Activated T-cell treated with anti-CD3 and anti-CD28 coated beads, Interleukin-2, amount 50 U/mL, for 72 hours (primary cell): Measurements from ENCODE around the gene SLC16A6. TPM values are rescaled to one million over a fixed set of nuclear protein-coding genes. Genes with fewer than 3 reads are reported as not detected.

ENCODE experiments used
- ATAC-seq, 2 donors: fragments of 150-1000 bp; cut with Tn5 transposase; replicated peaks in 1 of 2; 2 replicates each; pipeline ENCODE4 v1.10.0; 2021; ENCODE audit warnings: moderate library complexity in 2 of 2, mild to moderate bottlenecking in 1 of 2
- DNase-seq, 2 donors: peaks; one replicate each; pipeline ENCODE4 v3.0.0; 2021 to 2022; ENCODE audit warnings: mixed read lengths in 1 of 2
- H3K27ac Mint-ChIP-seq: one replicate; pipeline ENCODE4 v1.8.0; 2022; ENCODE audit warnings: mild to moderate bottlenecking, moderate library complexity, mixed read lengths
- H3K27me3 Mint-ChIP-seq: one replicate; pipeline ENCODE4 v1.8.0; 2022; ENCODE audit warnings: low read depth, mixed read lengths
- H3K36me3 Mint-ChIP-seq, 2 donors: one replicate each; pipeline ENCODE4 v1.8.0; 2022; ENCODE audit warnings: mixed read lengths in 2 of 2, mild to moderate bottlenecking in 1 of 2; ENCODE audit not compliant: insufficient read depth in 2 of 2
- H3K4me1 Mint-ChIP-seq: one replicate; pipeline ENCODE4 v1.8.0; 2022; ENCODE audit warnings: low read depth, mixed read lengths
- H3K4me3 Mint-ChIP-seq, 2 donors: one replicate each; pipeline ENCODE4 v1.8.0; 2022; ENCODE audit warnings: mild to moderate bottlenecking in 2 of 2, mixed read lengths in 2 of 2, moderate library complexity in 2 of 2
- H3K9me3 Mint-ChIP-seq, 2 donors: one replicate each; pipeline ENCODE4 v1.8.0; 2022; ENCODE audit warnings: mixed read lengths in 2 of 2
- total RNA-seq, 2 donors: library from RNA; stranded (reverse); gene quantifications; one replicate each; pipeline ENCODE4 v1.2.3, GENCODE V29; 2022

The SLC16A6 gene
- total RNA-seq, 2 donors from 2014 or later, result 5.9 to 8.7 TPM

DNA sequence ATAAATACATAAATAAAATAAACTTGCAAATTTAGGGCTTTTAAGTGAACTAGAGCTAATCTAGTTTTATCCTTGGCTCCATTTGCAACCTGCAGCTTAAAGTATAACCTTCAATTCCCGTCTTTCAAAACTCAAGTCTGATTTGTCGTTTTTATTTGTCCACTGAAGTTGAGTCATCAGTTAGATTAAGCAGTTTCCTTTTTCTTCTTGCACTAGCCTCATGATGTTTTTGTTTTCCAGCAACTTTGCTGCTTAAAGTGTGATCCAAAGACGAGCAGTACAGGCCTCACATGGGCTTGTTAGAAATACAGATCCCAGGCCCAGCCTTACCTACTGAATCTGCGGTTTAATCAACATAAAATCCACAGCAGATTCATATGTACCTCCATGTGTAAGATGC, 14.2 kb upstream of the SLC16A6 start:
- Mint-ChIP-seq H3K9me3 (no peaks in the 10 kb centered on the region), H3K4me1 (peaks cover 4% of the 10 kb centered on the region), H3K4me3 (no peak overlapping the region), H3K36me3 (peaks cover 2 to 3% of the 10 kb centered on the region in 2 donors), H3K27ac (no peak overlapping the region), H3K27me3 (no peaks in the 10 kb centered on the region)
- DNase-seq (no peak), ATAC-seq (no peak)

DNA sequence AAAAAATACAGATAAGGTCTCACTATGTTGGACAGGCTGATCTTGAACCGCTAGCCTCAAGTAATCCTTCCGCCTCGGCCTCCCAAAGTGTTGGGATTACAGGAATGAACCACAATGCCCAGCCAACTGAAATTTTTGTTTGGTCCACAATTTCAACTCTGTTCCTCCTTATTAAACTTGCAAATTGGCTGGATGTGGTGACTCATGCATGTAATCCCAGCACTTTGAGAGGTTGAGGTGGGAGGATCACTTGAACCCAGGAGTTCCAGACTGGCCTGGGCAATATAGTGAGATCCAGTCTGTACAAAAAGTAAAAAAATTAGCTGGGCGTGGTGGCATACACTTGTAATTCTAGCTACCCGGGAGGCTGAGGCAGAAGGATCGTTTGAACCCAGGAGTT, 13.8 kb upstream of the SLC16A6 start:
- DNase-seq (no peak), ATAC-seq (no peak)
- Mint-ChIP-seq H3K27me3 (no peaks in the 10 kb centered on the region), H3K9me3 (no peaks in the 10 kb centered on the region), H3K36me3 (peaks cover 2 to 3% of the 10 kb centered on the region in 2 donors), H3K4me1 (no peaks in the 10 kb centered on the region), H3K27ac (no peak overlapping the region), H3K4me3 (no peak overlapping the region)

DNA sequence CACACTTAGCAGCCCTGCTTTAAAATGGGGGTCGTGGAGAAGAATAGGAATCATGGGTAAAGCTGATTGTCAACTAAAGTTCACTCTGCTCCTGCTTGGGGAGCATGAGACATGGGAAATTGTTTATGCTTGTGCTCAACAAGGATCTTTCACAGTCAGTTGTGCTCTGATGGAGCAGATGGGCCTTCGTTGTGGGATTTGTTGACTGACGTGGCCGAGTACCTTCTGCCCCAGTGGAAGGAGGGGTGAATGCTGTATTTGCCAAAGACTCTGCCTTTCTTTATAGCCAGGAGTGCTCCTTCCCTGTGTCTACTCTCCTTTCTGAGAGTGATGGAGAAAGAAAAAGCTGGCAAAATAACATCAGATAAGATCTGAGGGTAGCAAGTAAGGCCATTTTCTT, 11.7 kb upstream of the SLC16A6 start:
- no peak overlapping the region for H3K27ac Mint-ChIP-seq
- H3K27me3 Mint-ChIP-seq, result no peaks in the 10 kb centered on the region
- peaks cover 4% of the 10 kb centered on the region for H3K4me1 Mint-ChIP-seq

DNA sequence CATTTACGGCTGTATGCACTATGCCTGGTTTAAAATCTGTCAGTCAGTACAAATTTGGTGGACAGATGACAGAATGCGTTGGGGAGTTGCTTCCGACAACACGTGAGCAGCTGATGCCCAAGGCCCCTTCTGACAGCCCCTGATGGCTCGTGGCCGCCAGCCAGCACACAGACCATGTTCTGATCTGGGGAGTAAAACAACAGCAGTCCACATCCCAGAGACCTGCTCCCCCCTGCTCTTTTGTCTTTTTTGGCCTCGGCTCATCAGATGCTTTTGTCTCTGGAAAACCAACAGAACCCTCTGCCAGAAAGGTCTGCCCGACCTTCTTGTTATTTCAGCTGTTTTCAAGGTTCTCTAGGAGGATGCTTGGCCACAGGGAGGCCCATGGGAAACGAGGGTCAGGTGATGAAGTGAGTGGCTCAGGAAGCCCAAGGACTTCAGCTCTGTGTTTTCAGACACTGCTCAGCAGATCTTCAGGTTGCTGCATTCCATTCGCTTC, 11.2 kb upstream of the SLC16A6 start:
- no peak for DNase-seq
- Mint-ChIP-seq H3K4me1 (peaks cover 10% of the 10 kb centered on the region), H3K27ac (no peak overlapping the region), H3K36me3 (no peaks in the 10 kb centered on the region), H3K27me3 (no peaks in the 10 kb centered on the region), H3K4me3 (no peak overlapping the region), H3K9me3 (no peaks in the 10 kb centered on the region)
- no peak for ATAC-seq

More for the DNA sequence above, 11.7 kb upstream of the SLC16A6 start:
- H3K4me3 Mint-ChIP-seq, result no peak overlapping the region
- H3K9me3 Mint-ChIP-seq, result no peaks in the 10 kb centered on the region
- ATAC-seq, result no peak
- H3K36me3 Mint-ChIP-seq, result no peaks in the 10 kb centered on the region
- no peak for DNase-seq

DNA sequence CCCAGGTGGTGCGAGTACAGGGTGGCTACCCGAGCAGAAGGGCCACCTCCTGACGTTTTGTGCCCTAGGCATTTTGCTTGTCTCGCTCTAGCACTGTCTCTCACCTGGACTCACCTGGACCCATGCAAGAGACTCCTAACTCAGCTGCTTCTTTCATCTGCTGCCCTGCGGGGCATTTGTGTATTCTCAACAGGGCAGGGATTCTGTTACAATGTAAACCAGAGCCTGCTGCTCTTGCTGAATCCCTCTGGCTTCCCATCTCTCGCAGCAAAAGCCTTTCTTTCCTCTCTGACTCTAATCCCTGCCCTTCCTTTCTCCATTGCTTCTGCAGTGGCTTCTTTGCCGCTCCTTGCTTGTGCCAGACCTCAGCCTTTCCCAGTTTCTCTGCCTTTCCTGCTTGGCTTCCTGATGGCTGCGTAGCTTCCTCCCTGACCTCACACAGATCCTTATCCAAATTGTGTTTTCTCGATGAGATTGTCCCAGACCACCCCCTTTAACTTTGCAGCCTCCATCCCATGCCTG, 10.6 kb upstream of the SLC16A6 start:
- no peak overlapping the region for H3K27ac Mint-ChIP-seq
- H3K9me3 Mint-ChIP-seq, result no peaks in the 10 kb centered on the region
- peaks cover 16% of the 10 kb centered on the region for H3K4me1 Mint-ChIP-seq
- H3K27me3 Mint-ChIP-seq, result no peaks in the 10 kb centered on the region
- ATAC-seq (no peak), DNase-seq (no peak)
- H3K36me3 Mint-ChIP-seq, result no peaks in the 10 kb centered on the region
- no peak overlapping the region for H3K4me3 Mint-ChIP-seq

DNA sequence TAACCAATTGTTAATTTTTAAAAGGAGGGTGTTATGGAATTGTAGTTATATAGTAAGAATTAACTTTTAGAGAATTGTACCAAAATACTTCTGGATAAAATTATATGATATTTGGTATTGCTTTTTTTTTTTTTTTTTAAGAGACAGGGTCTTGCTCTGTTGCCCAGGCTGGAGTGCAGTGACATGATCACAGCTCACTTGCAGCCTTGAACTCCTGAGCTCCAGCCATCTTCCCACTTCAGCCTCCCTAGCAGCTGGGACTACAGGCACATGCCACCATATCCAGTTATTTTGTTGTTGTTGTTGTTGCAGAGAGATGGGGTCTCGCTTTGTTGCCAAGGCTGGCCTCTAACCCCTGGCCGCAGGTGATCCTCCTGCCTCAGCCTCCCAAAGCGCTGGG, 8.9 kb upstream of the SLC16A6 start:
- Mint-ChIP-seq H3K27ac (no peak overlapping the region), H3K9me3 (no peaks in the 10 kb centered on the region)

DNA sequence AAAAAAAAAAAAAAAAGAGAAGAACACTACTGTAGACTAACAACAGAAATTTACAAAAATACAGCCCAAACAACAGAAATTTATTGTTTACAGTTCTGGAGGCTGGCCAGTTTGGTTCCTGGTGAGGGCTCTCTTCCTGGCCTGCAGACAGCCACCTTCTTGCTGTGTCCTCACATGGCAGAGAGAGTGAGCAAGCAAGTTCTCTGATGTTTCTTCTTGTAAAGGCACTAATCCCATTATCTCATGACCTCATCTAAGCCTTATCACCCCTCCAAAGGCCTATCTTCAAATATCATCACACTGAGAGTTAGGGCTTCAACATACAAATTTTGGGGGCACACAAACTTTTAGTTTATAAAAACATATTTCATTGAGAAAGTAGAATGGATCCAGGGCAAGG, 7.7 kb upstream of the SLC16A6 start:
- DNase-seq, result no peak
- Mint-ChIP-seq H3K36me3 (no peaks in the 10 kb centered on the region), H3K27ac (no peak overlapping the region), H3K9me3 (no peaks in the 10 kb centered on the region), H3K27me3 (no peaks in the 10 kb centered on the region), H3K4me1 (peaks cover 40% of the 10 kb centered on the region), H3K4me3 (no peak overlapping the region)
- no peak for ATAC-seq

More for the DNA sequence above, 8.9 kb upstream of the SLC16A6 start:
- Mint-ChIP-seq H3K36me3 (no peaks in the 10 kb centered on the region), H3K4me3 (no peak overlapping the region), H3K27me3 (no peaks in the 10 kb centered on the region), H3K4me1 (peaks cover 29% of the 10 kb centered on the region)
- DNase-seq (no peak), ATAC-seq (no peak)

DNA sequence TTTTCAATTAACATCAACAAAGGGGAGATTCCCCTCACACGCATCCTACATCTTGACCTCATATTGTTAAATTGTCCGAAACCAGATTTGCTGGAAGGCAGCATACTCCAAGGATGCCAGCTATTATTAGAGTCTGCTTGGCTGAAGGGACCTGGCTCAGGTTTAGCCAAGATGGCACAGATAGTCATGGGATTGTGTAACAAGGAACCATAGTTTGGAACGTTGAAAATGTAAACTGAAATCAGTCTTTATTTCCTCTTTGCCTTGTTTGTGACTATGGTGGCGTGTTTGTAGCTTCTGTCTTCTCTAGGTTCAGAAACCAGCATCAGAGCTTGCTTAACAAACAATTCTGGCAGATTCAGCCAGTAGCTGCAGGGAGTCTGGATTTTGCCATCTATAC, 6.3 kb upstream of the SLC16A6 start:
- Mint-ChIP-seq H3K27me3 (no peaks in the 10 kb centered on the region), H3K36me3 (no peaks in the 10 kb centered on the region), H3K4me3 (peak overlapping the region; percentile 66 to 74), H3K4me1 (peaks cover 52% of the 10 kb centered on the region), H3K27ac (peak overlapping the region; percentile 87), H3K9me3 (no peaks in the 10 kb centered on the region)
- no peak for DNase-seq
- ATAC-seq, result no peak

DNA sequence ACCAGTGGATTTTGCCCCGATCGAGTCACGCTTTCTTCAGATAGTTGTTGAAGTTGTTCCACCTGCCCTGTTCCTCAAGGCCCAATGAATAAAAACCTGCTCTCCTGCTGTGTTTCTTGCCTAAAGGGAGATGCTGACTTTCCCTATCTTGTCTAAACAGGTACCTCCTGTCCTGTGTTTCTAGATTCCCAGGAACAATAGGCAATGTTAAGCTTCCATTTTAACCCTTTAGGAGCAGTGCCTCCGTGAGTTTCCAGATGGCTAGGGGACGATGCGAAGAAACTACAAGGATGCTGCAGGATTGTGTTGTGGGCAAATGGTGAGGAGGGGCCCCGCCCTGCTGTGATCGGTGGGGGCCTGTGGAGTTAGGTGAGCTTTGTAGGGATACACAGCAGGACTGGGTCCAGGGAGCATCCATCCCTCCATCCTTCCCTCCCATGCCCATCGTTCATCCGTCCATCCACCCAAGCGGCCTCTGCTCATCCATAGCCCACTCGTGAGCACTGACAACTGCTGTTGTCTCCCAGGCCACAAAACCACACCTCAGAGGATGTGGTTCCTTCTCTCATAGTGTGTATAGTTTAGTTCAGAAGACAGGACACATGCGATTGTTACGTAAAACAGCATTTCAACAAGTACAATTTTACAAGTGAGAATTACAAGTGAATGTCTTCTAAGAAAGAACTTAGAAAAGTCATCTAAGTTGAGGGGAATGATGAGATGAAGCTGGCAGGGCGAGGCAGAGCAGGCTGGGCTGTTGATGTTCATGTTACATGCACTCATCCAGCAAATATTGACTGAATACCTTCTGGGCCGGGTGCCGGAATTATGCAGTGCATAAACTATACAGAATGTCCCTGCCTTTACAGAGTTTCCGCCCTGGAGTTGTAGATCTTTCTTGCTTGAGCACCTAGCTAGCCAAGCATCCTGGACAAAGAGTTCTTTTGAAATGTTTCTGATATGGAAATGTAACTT, 5.6 kb upstream of the SLC16A6 start:
- Mint-ChIP-seq H3K36me3 (no peaks in the 10 kb centered on the region), H3K4me1 (peaks cover 52% of the 10 kb centered on the region), H3K27me3 (no peaks in the 10 kb centered on the region), H3K27ac (peak overlapping the region; percentile 87), H3K9me3 (no peaks in the 10 kb centered on the region), H3K4me3 (peak overlapping the region; percentile 66 to 74)
- peak; percentile 68 to 77 for DNase-seq
- ATAC-seq, result peak; percentile 43 to 62

DNA sequence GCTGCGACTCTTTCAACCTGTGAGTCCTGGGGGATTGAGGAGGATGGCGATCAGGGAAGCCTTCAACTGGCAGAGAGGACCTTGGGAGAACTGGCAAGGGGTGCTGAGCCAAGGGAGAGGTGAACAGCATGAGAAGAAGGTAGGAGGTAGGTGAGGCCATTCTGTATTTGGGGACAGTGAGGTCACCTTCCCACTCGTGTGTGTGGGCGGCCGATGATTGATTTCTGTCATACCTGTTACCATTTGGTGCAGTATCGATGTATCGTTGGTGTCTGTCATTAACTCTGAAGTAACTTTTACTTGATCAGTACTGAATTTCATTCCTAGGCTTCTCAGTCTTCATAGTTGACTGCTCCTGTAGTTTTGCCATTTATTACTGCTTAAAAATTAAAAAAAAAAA, 4.2 kb upstream of the SLC16A6 start:
- Mint-ChIP-seq H3K4me3 (peak overlapping the region; percentile 18 to 62), H3K9me3 (no peaks in the 10 kb centered on the region), H3K4me1 (peaks cover 60% of the 10 kb centered on the region), H3K27ac (no peak overlapping the region), H3K36me3 (peaks cover 0 to 3% of the 10 kb centered on the region in 2 donors), H3K27me3 (no peaks in the 10 kb centered on the region)
- ATAC-seq (no peak), DNase-seq (peak; percentile 70 to 73)

DNA sequence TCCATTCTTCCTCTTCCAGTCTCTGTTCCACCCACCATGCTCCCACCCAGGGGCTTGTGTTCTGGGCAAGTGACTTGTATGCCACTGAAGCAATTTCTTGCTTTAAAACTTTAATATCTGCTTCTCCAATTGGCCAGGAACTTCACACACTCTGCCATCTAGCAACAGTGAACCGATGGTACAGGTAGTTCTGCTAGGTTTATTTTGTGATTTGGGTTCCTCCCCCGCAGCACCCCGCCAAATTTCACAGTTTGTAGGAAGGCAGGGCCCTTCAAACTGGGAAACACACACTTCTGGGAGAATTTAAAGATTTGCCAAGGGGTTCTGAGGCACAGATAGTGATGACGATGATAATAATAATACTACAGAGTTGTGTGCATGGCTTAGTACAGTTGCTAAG, 3.7 kb upstream of the SLC16A6 start:
- Mint-ChIP-seq H3K27ac (no peak overlapping the region), H3K4me3 (peak overlapping the region; percentile 18 to 62), H3K4me1 (peaks cover 65% of the 10 kb centered on the region), H3K9me3 (no peaks in the 10 kb centered on the region), H3K27me3 (no peaks in the 10 kb centered on the region), H3K36me3 (peaks cover 0 to 3% of the 10 kb centered on the region in 2 donors)
- DNase-seq (no peak), ATAC-seq (no peak)

DNA sequence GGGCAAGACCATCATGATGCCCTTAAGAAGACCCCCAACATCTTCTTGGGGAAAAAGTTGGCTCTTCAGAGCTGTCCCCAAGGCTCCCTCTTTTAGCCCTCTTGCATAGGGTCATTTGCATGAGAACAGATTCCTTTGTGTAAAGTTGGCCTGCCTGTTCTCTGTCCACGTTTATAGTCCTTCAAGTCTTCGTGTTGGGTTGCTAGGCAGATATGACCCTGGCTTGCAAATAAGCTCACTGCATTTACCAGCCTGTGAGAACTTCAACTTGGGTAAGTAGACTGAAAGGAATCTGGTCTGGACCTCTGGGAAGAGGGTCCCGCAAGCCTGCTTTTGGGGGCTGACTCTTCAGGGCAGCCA, 3.2 kb upstream of the SLC16A6 start:
- Mint-ChIP-seq H3K9me3 (no peaks in the 10 kb centered on the region), H3K27me3 (no peaks in the 10 kb centered on the region), H3K36me3 (peaks cover 0 to 3% of the 10 kb centered on the region in 2 donors), H3K4me1 (peaks cover 69% of the 10 kb centered on the region), H3K4me3 (peak overlapping the region in 1 of 2 donors; percentile 27), H3K27ac (no peak overlapping the region)
- no peak for ATAC-seq
- no peak for DNase-seq

DNA sequence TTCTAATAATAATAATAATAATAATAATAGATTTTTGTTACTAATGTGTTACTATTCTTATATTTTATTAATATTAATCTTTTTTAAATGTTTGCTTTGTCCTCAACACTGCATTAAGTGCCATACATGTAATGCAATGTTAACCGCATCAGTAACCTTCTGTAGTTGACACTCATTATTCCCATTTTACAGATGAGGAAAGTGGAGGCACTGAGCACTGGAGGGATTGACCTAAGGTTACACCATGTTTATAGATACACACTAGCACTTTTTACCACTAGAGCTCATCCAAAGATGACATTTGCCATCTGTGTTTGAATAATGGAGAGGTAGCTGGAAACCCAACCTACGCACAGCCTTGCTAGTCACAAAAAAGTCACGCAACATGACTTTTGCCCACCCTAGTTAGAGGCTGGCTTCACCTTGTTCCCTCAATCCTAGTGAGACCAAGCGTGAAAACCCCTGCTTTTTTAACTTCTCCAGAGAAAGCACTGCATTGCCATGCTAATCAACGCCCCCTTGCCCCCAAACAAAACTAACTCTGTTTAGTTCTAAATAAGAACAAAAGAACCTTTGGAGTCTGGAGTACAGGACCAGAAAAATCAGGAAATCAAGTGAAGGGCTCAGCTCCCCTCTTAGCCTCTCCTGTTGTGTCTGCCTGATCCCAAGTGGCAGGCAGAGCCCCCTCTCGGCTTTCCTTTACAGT, 2.7 kb upstream of the SLC16A6 start:
- Mint-ChIP-seq H3K4me3 (peak overlapping the region in 1 of 2 donors; percentile 27), H3K9me3 (no peaks in the 10 kb centered on the region), H3K36me3 (peaks cover 0 to 3% of the 10 kb centered on the region in 2 donors), H3K27me3 (no peaks in the 10 kb centered on the region), H3K27ac (no peak overlapping the region), H3K4me1 (peaks cover 74% of the 10 kb centered on the region)
- no peak for DNase-seq
- ATAC-seq, result no peak
